ENCODE results near the gene NUP188.
"Not testable (repeated sequence)": the region's sequence is repeated elsewhere in the genome, so short reads cannot be mapped to it uniquely, and the experiment has no call there.

NUP188 gene

GRCh38 chr9:128946571-128947276 is 775 bp upstream of the NUP188 start:
- peak; percentile 37 to 39 for DNase-seq

GRCh38 chr9:128947277-128947526 is 297 bp upstream of the NUP188 start:
- no peak for DNase-seq

GRCh38 chr9:128961403-128961802 is 13.9 kb downstream of the NUP188 start:
- DNase-seq, result not testable (repeated sequence)

GRCh38 chr9:128969491-128969890 is 22.0 kb downstream of the NUP188 start:
- no peak for DNase-seq

DNA sequence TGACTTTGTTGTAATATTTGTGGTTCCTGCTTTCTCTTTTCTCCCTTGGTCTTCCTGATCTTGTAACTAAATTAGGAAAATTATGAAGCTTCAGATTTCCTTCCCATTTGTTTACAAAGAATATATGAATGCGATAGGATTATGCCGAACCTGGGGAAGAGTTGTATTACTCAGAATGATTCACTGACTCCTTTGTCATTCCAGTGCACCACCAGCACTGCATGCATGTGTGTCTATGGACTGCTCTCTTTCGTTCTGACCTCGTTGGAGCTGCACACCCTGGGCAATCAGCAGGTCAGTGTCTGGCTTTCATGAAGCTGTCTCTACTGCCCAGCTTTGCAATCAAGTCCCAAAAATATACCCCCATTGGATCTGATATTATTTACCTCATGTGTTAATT is 25.5 kb downstream of the NUP188 start:
- DNase-seq, result no peak

DNA sequence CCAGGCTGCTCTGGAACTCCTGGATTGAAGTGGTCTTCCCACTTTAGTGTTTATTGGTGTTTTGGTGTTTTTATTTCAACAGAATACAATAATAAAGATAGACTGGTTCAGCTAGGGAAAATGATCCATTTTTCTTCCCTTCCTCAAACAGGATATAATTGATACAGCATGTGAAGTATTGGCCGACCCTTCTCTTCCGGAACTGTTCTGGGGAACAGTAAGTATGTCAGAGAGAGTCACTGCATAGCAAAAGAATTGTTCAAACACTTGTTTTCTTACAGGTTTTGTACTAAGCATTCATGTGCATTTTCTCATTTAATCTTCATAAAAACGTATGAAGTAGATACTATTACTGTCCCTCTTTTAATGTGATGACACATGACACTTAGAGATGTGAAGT is 31.6 kb downstream of the NUP188 start:
- DNase-seq, result no peak

- no peak for DNase-seq
These were observed 36.0 kb downstream of the NUP188 start for GRCh38 chr9:128983536-128983935.

DNA sequence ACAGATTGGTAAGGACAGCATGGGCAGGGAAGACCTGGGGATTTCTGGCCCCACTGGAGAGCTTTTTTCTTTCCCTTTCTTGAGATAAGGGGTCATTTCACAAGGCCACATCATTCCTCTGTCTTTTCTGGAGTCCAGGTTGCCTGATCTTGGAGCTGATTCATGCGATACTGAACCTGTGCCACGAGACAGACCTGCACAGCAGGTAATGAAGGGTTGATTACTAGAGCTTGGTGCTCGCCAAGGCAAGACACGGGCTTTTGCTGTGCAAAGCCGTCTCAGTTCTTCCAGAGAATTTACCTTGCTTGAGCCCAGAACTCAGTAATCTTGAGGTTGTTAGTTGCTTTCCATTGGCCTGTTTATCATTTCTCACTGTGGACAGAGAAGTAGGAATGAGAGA is 39.2 kb downstream of the NUP188 start:
- DNase-seq, result no peak

- DNase-seq, result no peak
These were observed 40.3 kb downstream of the NUP188 start for GRCh38 chr9:128987805-128988204.

GRCh38 chr9:128992995-128993394 is 45.5 kb downstream of the NUP188 start:
- DNase-seq, result no peak

DNA sequence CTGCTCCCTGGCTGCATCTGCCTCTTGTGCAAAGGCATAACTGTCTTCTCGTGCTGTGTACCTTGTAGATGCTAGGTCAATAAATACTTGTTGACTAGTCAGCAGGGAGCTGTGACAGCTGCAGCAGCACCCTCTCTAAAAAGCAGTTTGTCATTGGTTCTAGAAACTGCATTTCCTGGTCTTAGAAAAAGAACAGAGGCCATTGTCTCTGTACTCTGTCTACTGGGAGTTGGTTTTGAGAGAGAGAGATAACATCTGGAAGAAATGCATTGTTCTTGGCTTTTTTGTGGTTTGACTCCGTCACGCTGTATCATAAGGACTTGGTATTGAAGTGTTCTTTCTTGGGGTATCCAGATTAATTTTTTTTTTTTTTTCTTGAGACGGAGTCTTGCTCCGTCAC is 48.3 kb downstream of the NUP188 start:
- no peak for DNase-seq

DNA sequence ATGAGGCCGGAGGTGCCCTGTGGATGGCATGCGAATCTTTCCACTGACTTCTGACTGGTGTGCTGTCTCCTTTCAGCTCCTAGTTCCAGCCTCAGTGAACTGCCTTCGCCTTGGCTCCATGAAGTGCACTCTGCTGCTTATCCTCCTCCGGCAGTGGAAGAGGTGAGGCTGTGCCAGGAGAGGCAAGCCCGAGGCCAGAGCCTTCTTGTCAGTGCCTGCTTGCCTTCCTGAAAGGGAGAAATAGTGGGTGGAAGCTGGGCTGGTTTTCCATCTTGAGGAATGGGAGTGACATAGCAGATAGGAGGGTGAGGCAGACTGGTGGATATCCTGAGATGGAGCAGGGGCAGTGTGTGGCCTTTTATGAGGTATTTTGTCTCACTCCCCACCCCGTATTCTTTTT is 51.0 kb downstream of the NUP188 start:
- no peak for DNase-seq

DNA sequence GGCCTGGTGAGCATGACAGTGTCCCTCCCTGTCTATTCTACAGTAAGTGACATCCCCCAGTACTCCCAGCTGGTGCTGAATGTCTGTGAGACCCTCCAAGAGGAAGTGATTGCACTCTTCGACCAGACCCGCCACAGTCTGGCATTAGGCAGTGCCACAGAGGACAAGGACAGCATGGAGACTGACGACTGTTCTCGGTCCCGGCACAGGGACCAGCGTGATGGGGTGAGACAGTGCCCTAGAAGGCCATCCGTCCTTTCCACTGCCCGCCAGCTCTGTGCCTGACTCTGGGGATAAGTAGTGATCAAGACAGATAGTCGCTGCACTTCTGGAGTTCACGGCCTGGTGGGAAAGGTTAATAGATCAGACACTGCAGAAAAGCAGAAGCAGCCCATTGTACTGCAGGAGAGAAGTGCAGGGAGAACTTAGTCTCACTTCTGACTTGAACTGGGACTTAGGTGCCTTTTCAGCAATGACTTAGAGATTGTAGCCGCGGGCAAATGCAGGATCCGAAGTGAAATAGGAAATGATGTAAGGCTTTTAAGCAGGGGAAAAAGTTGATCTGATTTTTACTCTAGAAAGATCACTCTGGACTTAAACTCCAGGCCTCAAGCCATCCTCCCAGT is 52.2 kb downstream of the NUP188 start:
- no peak for DNase-seq

DNA sequence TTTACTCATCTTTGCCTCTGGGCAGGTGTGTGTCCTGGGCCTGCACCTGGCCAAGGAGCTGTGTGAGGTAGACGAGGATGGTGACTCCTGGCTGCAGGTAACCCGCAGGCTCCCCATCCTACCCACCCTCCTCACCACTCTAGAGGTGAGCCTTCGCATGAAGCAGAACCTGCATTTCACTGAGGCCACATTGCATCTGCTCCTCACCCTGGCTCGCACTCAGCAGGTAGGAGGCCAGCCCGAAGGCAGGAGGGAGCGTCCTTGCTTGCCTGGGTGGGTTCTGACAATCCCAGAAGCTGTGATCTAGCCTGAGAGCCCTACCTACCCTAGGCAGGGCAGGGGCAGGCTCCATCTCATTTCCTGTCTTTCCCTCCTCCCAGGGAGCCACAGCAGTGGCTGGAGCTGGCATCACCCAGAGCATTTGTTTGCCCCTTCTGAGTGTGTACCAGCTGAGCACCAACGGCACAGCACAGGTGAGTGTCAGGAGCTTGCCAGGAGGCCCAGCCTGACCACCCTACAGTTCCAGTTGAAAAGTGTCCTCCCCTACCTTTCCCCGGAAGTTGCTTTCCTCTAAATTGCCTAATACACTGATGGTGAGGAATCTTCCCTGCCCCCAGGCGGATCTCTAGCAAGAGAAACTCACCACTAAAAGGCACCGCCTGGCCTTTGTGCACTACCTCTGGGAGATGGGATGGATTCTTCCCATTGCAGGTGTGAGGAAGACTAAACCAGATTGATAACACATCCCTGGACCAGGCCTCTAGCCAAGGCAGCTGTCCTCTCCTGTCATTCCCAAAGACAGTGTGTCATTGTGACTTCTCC is 54.2 kb downstream of the NUP188 start:
- DNase-seq, result no peak

- DNase-seq, result no peak
These were observed 55.5 kb downstream of the NUP188 start for GRCh38 chr9:129002992-129003391.

- not testable (repeated sequence) for DNase-seq
These were observed 56.7 kb downstream of the NUP188 start for GRCh38 chr9:129004173-129004572.

DNA sequence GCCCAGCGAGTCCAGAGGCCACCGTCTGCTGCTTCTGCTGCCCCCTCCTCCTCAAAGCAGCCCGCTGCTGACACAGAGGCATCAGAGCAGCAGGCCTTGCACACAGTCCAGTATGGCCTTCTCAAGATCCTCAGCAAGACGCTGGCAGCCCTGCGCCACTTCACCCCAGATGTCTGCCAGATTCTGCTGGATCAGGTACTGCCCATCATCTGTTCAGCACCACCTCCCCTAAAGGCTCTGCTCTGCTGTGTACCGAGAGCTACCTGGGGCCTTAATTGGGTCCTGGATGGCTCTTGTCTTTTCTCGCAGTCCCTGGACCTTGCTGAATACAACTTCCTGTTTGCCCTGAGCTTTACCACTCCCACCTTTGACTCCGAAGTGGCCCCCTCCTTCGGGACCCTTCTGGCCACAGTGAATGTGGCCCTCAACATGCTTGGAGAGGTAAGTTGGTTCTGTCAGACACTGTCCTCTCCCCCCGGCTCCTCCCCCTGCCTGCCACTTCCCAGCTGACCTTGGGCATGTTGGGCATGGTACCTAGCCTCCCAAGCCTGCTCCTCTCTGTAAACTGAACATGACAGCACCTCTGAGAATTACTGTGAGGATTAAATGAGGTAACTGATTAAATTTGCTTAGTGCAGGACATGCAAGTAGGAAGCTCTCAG is 58.0 kb downstream of the NUP188 start:
- DNase-seq, result no peak

- DNase-seq, result peak; percentile 49 to 58
These were observed 59.0 kb downstream of the NUP188 start for GRCh38 chr9:129006328-129007034.

DNA sequence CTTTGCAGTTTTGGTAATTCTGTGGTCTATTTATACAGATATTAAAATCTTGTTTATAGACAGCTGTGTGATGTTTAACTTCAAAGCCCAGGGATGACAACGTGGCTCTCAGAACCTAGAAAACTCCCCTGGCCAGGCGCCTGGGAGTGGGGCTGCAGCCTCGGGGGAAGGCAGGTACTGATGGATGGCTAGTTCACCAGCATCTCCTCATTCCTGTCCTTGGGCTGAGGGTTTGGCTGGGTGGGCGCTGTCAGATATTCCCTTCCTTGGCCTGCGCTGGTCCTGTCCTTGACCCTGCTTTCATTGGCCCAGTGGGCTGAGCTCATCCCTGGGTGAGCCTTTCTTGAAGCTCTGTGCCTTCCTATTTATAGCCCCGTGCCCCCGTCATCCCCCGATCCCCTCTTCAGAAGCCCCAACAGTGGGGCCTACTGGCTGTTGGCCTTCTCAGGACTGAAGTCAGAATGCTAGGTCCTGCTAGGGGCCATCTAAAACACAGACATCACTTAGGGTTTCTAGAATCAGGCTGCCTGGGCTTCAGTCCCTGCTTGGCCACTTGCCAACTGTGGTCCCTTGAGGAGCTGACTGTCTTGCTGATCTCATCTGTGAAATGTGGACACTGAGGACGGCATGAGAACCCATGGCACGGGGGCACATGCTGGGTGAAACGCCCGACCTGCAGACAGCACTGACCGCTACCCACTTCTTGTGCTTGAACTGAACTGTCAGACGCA is 59.7 kb downstream of the NUP188 start:
- DNase-seq, result no peak

DNA sequence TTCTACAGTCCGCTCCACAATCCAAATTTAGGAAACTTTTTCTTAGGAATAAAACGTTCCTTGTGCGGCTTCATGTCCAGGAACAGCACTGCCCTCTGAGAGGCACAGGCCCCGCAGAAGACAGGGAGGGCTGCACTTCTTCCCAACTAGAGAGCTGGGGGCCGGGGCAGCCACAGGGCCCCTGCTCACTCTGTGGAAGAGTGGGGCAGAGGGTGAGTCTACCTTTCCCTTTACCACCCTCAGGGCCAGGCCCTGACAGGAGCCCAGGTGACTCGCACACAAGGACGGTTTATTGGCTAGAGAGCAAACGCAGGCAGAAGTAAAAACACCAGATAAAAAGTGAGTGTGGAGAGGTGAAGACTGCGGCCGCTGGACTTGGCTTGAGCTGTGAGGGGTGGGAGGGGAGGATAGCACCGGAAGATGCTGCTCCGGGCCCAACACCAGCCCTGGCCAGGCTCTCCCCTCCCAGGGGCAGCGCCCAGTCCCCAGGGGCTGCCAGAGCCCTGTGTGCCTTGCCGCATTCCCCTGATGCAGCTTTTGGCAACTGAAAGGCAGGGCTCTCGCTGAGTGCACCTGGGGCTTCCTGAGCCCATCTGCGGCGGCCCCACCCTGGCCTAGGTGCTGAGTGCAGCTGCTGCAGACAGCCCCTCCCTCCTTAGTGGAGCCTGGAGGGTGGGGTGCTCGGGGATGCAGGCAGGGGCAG is 60.4 kb downstream of the NUP188 start:
- DNase-seq, result no peak

- DNase-seq, result no peak
These were observed 61.0 kb downstream of the NUP188 start for GRCh38 chr9:129008469-129008965.

Measured in stimulated activated CD4-positive, alpha-beta T cell treated with anti-CD3 and anti-CD28 coated beads, Interleukin-2, amount 100 ng/mL, for 24 hours (primary cell).